SK-N-MC (cell line): Measurements from ENCODE around the gene NUBP2.
"Not testable (repeated sequence)": the region's sequence is repeated elsewhere in the genome, so short reads cannot be mapped to it uniquely, and the experiment has no call there.

Experiments used
- EZH2 ChIP-seq: fragments of 200-600 bp; sonication (generic); IDR thresholded peaks from one replicate; pipeline ENCODE4 v1.6.1; 2017; ENCODE audit warnings: antibody characterized with exemption
- FOXP2 ChIP-seq: optimal IDR thresholded peaks from 2 replicates; pipeline ENCODE3; 2011; ENCODE audit warnings: mild to moderate bottlenecking, moderate library complexity; ENCODE audit not compliant: insufficient read depth; ENCODE audit errors: extremely low read length, control extremely low read depth
- POLR2AphosphoS5 ChIP-seq: IDR thresholded peaks from 2 replicates; pipeline ENCODE4 v1.6.1; 2012; ENCODE audit warnings: mild to moderate bottlenecking, low read depth, low read length, borderline replicate concordance

DNA sequence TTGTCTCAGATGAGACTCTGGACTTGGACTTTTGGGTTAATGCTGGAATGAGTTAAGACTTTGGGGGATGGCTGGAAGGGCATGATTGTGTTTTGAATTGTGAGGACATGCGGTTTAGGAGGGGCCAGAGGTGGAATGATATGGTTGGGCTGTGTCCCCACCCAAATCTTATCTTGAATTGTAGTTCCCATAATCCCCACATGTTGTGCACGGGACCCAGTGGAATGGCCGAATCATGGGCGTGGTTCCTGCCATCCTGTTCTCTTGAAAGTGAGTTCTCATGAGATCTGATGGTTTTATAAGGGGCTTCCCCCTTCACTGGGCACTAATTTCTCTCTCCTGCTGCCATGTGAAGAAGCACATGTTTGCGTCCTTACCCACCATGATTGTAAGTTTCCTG is 16.5 kb downstream of the NUBP2 start:
- not testable (repeated sequence) for TF ChIP-seq POLR2AphosphoS5, EZH2, FOXP2
